NCI-H524 (cell line): Measurements from ENCODE around the gene ITPRID2.
"Not testable (repeated sequence)": the region's sequence is repeated elsewhere in the genome, so short reads cannot be mapped to it uniquely, and the experiment has no call there.

Experiments used
- DNase-seq, 2 experiments: peaks; one replicate each; lab custom pipeline; 2025; lab: John Stamatoyannopoulos, UW

The ITPRID2 gene

DNA sequence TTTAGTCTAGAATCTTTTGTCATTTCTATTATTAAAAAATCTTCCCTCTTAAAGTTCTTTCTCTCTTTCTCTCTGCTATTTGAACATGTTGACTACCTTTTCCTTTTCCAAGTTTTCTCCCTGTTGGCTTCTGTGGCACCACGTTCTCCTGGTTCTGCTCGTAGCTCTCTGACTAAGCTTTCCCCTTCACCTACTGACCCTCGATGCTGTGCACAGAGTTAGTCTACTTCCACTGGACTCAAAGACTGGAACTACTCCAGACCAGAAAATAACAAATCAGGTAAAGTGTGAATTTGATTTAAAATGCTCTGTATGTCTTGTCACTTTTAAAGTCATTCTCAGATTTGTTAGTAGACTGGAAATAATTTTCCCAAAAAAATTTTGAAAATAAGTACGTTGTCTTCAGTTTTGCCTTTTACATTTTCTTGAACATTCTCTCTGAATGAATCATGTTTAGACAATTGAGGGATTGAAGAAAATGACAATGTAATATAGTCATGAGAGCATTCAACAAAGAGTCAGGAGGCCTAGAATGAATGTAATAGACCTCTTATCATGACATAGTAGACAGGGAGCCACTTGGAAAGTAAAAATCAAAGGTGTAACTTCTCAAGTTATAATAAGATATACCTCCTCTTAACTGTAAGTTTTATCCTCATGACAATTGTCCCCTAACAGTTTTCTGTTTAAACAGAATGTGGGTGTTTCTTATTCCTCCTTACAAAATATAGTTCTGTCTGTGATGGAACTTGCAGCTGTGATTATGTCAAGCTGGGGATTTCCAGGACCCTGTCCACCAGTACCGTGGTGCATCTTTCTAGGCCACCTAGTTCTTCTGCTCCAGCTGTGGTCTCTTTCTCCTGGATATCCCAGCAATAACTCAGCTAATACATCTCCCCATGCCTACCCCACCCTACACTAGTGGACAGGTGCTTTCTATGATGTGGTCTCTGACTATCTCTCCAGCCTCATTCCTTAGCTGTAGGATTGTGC is 25.5 kb downstream of the ITPRID2 start:
- DNase-seq: no peak

DNA sequence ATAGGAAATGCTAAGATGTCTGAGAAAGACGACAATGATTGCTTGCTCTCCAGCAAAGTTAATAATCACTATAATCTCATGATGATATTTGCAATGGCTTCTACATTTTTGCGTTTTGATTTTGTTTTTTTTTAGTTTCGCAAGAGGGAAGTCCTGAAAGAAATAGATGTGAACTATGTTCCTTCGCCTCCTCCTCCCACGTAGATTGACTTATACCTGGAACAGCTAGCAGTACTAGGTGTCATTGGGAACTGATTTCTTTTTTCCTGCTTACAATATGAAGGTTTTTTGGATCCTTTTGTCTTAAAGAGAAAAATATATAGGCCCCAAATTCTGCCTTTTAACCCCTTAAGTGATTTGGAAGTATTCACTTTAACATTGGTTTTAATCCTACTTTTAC is 26.7 kb downstream of the ITPRID2 start:
- no peak for DNase-seq

DNA sequence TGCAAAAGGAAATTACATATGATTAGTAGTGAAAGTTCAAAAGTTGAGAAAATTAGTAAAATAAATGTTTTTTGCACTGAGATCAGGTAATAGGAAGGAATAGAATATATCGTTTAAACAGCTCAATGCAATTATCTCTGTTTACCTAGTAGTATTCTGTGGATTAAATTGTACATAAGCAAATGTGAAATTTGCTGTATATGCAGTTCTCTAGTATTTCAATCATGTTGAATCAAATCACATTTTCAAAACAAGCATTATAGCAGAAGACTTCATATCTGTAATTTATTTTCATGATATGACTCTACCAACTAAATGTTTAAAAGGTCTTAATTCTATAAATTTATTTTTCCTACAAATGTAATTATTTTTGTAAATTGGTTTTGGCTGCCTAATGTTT is 31.6 kb downstream of the ITPRID2 start:
- no peak for DNase-seq

DNA sequence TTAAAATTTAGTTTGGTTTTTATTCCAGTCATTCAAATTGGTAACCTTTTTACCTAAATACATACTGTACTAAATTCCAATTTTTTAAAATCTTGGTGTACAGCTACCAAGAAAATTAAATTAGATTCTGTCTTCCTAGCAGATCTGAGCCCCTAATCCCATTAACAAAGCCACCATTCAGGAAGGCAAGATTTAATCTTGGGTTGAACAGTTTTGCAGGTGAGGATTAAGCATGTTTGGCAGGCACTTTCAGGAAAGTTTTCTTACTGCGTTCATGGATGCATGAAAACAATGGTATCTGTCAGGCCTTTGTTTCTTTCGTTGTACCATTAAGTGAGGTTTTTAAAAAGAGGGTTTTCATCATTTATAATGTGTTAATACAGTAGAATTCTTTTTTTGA is 32.8 kb downstream of the ITPRID2 start:
- DNase-seq: peak in 1 of 2 experiments; percentile 6

DNA sequence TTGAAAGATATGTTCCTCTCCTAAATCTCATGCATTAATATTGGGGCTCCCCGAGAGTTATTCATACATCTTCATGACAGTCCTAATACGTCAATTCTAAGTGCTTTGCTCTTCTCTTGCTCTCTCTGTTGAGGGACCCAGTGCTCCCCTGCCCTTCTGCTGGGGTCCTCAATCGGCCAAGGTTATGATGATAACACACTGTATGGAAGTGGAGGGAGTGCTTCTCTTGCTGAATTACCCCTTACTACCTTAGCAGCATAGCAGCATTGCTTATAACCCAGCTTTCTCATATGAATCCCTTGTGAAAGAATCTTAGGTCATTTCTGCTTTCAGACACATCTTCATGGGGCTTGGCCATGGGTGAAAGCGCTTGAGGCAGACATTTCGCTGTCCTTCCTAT is 43.2 kb downstream of the ITPRID2 start:
- DNase-seq: no peak

DNA sequence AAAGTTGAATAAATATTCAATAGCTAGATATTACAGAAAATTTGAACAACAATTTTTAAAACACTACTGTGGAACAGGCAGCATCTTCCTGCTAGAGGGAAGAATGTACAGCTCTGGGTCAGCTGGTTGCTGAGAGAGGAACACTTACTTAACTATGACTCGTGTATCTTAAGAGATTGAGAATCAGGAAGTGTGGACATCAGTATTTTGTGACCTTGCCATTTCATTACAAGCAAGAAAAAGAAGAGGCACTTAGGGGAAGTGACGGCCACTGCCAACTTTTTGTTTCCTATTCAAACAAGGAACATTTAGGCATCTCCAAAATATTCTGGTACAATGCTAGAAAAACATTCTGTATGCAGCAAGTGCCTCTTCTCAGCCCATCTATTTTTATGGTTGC is 45.9 kb downstream of the ITPRID2 start:
- DNase-seq: no peak

DNA sequence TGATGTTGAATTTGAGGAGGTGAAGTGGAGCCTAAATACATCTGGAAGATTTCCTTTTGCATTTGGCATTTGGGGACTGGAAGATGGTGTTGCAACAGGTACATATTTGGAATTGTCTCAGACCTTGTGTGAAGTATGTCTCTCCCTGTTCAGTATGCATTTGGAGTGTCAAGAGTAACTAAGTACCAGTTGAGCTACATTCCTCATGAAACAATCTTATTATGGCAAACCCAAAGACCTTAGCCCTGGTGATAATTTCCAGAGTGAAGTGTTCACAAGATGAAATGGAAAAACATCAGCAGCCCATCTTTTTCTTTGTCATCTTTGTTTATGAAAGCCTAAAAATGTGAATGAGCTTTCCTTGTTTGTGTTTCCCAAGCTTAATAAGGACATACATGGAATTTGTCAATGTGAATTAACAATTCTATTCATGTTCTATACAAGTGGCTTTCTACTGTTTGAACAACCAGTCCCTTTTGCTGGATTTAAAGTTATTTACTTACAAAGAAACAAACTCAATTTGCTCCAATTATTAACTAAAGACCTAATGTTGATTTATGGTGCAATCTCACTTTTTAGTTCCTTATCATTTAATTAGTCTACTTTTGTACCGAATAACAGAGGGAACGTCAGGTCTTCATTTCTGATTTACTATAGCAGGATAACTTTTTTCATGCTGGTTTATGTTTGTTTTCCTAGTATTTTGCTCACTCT is 52.0 kb downstream of the ITPRID2 start:
- DNase-seq: no peak

DNA sequence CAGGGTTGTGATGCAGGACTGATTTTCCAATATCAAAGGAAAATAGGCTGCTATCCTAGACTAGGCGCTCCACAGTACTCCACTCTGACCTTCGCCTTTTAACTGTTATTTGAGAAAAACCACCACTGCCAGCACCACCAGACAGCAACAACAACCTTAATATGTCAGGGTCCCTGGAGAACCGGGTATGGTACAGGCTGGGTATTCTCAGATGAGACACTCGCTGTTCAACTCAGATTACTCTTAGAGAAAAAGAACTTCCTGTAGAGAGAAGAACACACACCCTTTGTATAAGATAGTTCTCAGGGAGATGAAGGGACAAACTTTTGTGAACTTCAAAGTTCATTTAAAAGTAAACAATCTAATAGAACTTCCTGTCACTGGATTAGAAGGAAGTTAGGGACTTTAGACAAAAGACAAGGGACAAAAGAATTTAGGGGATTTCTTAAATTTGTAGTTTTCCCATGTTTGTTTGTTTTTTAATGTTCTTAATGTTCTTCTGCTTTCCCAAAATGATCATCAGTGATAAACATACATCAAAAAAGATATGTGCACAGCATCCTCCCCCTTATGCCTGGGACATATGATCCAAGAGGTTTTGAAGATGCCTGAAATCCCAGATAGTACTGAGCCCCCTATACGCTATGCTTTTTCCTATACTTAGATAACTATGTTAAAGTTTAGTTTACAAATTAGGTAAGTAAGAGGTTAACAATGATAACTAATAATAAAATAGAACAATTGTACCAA is 52.8 kb downstream of the ITPRID2 start:
- DNase-seq: no peak

DNA sequence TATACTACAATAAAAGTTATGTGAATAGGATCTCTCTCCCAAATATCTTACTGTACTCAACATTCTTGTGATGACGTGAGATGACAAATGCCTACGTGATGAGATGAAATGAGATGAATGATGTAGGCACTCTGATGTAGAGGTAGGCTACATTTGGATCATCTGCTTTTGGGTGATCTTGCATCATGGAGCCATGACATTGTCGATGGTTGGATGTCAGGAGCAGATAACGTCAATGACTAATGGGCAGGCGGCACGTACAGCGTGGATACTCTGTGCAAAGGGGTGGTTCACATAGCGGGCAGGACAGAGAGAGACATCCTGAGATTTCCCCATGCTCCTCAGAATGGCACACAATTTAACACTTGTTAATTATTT is 53.4 kb downstream of the ITPRID2 start:
- DNase-seq: no peak

DNA sequence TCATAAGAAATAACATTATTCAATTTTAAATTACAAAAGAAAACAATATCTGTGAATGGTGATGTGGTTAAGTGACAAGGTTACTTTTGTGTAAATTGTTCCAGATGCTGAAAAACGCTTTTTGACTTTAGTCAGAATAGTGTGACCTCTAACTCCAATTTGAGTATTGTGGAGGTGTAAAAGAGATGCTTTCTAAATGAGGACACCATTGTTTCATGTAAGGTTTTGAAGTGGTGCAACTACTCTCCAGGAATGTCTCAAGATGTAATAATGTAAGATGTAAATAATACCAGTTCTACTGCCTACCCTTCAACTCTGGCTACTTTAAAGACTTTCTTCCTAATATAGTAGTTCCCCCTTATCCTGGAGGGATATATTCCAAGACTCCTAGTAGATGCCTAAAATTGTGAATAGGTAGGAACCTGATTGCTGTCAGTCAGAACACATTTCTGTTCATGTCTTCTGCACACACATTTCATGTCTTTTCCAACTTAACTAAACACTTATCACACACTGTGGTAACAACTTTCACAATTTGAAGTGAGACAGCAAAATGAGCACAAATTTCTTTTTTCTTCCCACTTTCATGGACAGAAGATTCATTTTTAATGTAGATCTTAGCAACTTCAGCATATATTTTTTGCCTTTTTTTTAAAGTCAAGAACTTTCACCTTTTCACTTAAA is 55.1 kb downstream of the ITPRID2 start:
- no peak for DNase-seq

DNA sequence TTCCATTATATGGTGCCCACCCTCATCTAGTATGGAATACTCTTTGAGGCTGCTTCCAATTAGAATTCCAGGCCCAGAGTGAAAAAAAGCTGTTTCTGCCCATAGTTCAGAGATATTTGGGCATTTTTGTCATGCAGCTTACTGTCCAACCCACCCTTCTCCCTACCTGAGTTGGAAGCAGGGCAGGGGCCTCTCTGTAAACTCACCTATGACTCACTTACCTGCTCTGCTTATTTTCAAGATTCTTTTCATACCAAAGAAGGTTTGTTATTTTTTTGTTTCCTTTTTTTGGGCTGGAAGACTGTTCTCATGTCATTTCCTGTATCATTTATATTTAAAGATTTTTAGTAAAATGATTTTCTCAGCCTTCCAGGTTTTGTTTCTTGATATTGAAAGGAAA is 55.7 kb downstream of the ITPRID2 start:
- DNase-seq: no peak

DNA sequence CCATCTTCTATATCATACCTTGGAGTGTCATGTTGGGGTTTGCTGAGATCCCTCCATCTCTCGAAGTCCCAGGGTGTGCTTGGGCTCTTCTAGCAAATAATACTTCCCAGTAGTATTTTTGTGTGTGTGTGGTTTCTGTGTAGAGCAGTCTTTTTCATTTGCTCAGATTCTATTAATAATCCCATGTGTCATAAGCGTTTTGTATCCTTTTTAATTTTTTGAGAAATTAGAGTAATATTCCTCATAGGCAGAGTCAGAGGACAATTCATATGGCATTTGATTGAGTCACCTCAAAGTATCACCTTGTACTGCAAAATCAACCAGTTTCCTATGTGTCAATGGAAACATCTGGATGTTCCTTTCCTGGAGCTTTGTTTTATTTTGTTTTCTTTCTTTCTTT is 56.7 kb downstream of the ITPRID2 start:
- DNase-seq: no peak

DNA sequence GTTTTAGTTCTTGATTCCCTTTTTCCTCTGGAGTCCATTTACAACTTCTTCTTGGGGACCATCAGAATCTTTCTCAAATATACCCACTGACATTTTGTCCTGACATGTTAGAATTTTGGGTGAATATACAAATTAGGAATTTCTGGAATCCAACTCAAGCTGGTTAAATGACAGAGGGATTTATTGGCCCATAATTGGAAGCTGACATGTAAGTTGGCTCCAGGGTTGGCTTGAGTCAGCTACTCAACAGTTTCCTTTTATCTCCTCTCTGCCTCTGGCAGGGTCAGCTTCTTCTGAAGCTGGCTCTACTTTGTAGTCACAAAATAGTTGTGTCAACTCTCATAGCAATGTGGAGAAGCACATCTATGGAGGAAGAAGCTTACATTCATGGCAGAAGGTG is 57.5 kb downstream of the ITPRID2 start:
- no peak for DNase-seq

DNA sequence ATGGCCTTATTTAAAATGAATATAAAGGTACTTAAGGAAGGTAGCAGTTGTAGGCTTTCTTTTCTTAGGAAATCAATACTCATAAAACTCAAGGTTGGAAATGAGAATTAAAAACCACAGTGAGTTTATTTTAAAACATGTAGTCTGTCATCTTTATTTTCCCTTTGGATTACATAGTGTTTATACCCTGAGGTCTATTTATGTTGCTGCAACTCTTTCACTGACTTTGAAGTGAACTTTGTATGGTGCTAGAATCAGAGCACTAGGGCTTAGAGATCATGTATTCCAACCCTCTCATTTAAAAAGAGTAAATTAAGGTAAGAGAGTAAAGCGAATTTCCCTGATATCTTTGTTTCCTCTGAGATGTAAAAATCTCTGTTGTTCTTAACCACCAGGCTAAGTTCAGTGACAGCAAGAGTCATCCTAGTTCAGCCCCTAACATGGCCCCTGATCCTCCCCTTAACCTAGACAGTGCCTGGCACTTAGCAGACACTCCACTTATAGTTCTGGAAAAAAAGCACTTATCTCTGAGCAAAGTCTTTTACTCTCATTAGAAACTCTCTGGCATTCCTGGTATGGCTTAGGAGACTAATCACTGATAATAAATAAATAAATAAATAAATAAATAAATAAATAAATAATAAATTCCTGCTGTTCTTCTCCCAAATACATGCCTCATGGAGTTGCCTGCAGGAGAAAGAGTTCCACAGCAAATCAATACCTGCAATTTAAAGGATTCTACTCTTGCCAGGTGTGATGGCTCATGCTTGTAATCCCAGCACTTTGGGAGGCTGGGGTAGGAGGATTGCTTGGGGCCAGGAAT is 61.1 kb downstream of the ITPRID2 start:
- no peak for DNase-seq

DNA sequence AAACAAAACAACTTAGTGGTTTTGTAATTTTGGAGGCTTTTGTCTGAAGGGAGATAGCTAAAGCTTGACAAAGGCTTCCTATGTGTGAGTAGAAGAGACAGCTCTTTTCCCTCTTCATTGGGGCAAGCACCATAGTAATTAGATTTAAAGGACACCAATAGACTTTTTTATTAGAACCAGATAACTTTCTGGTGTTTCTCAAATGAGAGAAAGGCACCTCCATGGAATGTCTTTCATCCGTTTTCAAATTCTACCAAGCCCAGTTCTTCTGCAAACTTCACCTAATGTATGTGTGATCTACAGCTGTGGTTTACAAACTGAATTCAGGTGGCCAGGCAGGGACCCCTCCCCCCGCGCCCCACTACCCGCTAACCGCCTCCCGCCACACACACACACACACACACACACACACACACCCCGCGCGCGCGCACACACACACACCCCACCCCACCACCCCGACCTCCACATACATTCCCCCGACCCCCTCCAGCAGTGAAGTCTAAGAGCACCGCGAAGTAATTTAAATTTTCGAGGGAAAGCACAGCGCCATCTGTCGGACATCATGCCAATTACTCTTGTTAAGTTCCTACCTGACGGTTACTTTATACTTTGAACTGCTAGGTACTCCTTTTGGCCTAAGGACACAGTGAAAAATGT is 62.5 kb downstream of the ITPRID2 start:
- peak in 1 of 2 experiments; percentile 19 for DNase-seq

DNA sequence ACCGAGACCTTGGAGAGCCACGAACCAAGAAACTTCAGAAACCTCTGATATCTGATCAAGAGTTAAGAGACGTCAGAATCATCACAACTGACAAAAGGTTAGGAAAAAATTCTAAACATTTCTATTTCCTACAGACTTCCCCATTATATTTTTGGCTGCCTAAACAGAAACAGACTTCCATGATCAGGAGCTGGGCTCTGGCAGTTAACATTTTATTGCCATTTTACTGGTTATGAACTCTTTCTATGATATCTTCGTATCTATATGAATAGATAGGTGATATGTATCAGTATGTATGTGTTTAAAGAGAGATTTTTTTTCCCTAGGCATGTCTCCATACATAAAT is 63.0 kb downstream of the ITPRID2 start:
- DNase-seq: no peak

DNA sequence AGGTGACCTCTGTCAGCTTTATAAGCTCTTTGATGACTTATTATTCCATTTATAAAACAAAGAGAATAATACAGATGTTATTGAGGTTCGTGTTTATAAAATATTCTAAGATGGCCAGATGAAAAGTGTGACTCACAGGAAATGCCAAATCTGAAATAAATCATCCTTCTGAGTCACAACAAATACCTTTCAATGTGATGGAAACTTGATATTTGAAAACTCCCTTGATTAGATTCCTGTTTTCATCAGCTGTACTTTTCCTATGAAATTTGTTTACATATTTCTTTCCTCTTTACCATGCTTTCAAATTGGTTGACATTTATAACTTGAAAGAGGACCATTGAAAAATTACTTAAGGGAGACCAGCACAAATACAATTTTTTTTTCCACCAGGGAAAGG is 63.5 kb downstream of the ITPRID2 start:
- no peak for DNase-seq

DNA sequence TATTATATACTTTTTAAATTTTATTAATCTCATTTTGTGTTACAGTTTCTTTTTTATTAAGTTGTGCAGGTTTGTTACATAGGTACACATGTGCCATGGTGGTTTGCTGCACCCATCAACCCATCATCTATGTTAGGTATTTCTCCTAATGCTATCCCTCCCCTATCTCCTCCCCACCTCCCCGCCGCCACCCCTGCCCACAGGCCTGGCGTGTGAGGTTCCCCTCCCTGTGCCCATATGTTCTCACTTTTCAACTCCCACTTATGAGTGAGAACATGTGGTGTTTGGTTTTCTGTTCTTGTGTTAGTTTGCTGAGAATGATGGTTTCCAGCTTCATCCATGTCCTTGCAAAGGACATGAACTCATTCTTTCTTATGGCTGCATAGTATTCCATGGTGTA is 64.3 kb downstream of the ITPRID2 start:
- DNase-seq: not testable (repeated sequence)

DNA sequence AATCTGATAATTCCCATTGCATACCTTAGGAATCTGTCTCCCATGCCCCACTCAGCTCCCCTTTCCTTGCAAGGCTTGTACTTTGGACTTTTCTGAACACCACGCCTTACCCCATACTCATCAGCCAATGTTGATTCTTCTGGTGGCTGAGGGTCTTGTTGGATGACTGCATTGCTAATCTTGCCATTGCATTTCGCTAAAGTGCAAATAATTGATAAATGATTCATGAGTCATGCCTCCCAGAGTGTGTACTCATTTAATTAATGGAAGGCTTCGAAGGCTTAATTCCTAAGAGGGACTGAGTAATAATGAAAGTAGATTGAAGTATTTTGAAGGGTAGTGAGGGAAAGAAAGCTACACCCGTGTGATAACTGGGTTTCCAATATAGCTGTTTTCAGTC is 66.1 kb downstream of the ITPRID2 start:
- DNase-seq: no peak

DNA sequence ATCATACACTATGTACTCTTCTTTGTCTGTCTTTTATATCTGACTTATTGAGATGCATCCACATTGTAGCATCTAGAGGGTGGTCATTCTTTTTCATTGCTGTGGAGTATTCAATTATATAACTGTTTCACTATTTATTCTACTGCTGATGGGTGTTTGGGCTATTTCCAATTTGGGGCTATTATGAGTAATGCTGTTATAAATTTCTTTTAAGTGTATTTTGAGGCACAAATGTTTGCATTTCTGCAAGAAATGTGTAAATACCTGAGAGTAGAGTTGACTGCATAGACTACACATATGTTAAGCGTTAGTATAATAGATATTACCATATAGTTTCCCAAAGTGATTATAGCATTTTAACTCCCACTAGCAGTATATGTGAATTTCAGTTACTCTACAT is 67.2 kb downstream of the ITPRID2 start:
- DNase-seq: no peak

DNA sequence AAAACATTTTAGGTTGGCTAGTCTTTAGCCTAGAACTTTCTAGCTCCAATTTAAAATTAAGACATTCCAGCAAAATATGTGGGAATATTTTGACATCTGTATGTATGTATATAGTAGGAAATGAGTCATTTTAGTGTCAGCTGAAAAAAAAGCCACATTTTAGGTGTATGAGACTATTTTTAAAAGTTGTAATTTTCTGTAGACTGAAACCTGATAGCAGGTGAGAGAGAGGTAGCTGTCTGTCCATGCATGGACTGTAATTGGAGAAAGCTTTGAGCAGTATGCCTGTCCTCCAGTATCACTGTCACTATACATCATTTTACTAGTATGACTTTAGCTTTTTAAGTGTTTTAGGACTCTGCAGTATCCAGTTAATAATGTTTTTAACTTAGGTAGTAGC is 68.0 kb downstream of the ITPRID2 start:
- no peak for DNase-seq
